ENCODE results near the gene ATAD3A.

GRCh38 chr1:1562556-1563195 is 50.7 kb downstream of the ATAD3A start:
- TF ChIP-seq EP300 (IDR thresholded peaks at IDR 0.05) (no peak), POLR2AphosphoS5 (IDR thresholded peaks at IDR 0.05) (no peak), CTCF (IDR thresholded peaks at IDR 0.05) (no peak)
